Stimulated activated CD4-positive, alpha-beta T cell treated with anti-CD3 and anti-CD28 coated beads, Interleukin-12 subunit alpha, Interleukin-12 subunit beta, amount 100 ng/mL, for 48 hours (primary cell): ENCODE data around the gene APPBP2.
"Not testable (repeated sequence)": the region's sequence is repeated elsewhere in the genome, so short reads cannot be mapped to it uniquely, and the experiment has no call there.

Experiments used
- DNase-seq, 3 donors: peaks; one replicate each; pipeline ENCODE4 v3.0.0-alpha.2; 2020; ENCODE audit warnings: low read depth in 2 of 3, low spot score in 1 of 3

Gene APPBP2

DNA sequence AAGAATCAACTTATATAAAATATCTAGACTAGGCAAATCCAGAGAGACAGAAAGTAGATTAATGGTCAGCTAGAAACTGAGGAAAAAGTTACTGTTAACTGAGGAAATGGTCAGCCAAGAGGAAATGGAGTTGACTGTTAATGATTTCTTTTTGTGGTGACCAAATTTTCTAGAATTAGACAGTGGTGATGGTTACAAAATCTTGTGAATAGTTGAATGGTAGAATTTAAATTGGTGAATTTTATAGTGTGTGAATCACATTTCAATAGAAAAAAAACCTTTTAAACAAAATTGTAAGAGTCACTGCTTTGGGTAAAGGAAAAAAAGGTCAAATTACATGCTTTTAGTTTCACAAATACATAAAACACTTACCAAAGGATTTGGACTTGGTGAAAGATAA is 30.0 kb downstream of the APPBP2 start:
- no peak for DNase-seq

- DNase-seq: no peak
Measured at GRCh38 chr17:60495260-60495659, 30.8 kb downstream of the APPBP2 start.

DNA sequence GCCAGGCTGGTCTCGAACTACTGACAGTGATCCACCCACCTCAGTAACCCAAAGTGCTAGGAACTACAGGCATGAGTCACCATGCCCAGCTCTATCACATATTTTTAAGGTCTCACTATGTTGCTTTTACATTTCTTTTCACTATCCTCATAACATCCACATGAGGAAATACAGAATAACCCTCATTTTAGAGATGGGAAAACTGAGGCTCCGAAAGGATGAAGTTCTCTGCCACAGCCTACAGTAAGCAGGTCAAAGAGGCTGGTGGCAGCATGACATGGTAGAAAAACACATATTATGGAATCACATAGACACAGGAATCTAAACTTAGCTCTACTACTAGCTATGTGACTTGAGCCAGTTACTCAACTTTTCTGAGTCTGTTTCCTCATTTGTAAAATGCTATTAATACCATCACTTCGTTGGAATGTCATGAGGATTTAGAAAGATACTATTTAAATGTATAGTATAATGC is 32.2 kb downstream of the APPBP2 start:
- no peak for DNase-seq

- no peak for DNase-seq
Measured at GRCh38 chr17:60491771-60492170, 34.3 kb downstream of the APPBP2 start.

- not testable (repeated sequence) for DNase-seq
Measured at GRCh38 chr17:60490594-60490993, 35.4 kb downstream of the APPBP2 start.

GRCh38 chr17:60481604-60482003 is 44.4 kb downstream of the APPBP2 start:
- no peak for DNase-seq

GRCh38 chr17:60473788-60474187 is 52.3 kb downstream of the APPBP2 start:
- DNase-seq: no peak

DNA sequence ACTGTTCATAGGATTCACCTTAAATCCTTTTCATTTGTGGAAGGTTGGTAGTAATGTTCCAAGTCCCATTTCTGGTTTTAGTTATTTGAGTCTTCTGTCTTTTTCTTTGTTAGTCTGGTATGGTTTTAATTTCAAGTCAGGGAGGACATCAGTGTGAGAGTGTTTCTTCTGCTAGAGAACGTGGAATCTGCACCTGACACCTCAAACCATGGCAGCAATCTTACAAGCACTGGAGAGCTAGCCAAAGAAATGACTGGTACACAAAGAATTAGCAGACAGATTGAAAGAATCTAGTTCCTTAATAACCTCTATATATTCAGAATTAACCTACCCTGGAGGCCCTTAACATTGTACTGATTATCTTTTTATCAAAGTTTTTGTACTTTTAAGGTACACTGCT is 53.6 kb downstream of the APPBP2 start:
- no peak for DNase-seq

GRCh38 chr17:60471451-60471850 is 54.6 kb downstream of the APPBP2 start:
- no peak for DNase-seq

DNA sequence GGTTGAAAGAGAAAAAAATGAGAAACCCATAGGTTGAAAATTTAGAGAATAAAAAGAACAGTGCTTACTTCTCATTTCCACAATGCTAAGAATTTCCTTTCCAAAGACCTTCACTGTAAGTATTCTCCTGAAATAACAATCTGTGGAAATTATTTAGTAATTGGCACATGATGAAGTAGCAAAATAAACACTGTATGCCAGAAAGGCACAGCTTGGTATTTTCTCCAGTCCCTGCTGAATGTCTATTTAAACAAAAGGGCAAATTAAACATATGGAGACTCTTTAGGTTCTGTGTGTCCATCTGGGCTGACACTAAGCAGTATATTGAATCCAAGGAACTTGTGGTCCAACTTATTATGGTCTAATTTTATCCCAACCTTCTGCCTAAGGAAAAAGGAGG is 57.7 kb downstream of the APPBP2 start:
- no peak for DNase-seq

- no peak for DNase-seq
Measured at GRCh38 chr17:60464343-60464742, 61.7 kb downstream of the APPBP2 start.

- DNase-seq: no peak
Measured at GRCh38 chr17:60463157-60463835, 62.7 kb downstream of the APPBP2 start.

- DNase-seq: no peak
Measured at GRCh38 chr17:60461584-60461983, 64.5 kb downstream of the APPBP2 start.

DNA sequence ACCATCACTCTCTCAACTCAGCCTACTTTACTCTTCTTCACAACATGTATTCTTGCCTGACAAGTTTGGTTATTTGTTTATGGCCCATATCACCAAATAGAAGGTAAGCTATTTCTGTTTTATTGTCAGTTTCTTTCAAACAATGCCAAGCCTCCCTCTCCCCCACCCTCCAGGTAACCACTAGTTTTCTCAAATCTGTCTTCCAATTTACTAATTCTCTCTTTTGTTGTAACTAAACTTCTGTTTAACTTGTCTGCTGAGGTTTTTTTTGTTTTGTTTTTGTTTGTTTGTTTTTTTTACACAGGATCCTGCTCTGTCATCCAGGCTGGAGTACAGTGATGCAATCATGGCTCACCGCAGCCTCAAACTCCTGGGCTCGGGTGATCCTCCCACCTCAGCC is 68.9 kb downstream of the APPBP2 start:
- DNase-seq: no peak

- DNase-seq: no peak
Measured at GRCh38 chr17:60455378-60455777, 70.7 kb downstream of the APPBP2 start.

GRCh38 chr17:60451965-60452364 is 74.1 kb downstream of the APPBP2 start:
- DNase-seq: no peak

DNA sequence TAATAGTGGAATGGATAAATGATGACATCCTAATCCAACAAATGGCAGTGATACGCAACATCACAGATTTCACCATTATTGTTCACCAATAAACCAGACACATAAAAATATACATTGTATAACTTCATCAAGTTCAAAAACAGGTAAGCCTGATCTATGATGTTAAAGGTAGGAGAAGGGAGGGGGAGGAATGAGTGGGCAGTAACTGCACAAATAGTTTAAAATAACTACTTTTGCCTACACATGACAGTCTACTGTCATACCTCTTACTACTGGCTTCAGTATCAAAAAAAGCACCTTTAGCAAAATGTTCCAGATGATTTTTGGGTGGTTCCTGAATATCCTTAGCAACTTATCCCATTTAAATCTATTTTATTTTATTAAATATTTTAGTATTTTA is 75.0 kb downstream of the APPBP2 start:
- DNase-seq: no peak

DNA sequence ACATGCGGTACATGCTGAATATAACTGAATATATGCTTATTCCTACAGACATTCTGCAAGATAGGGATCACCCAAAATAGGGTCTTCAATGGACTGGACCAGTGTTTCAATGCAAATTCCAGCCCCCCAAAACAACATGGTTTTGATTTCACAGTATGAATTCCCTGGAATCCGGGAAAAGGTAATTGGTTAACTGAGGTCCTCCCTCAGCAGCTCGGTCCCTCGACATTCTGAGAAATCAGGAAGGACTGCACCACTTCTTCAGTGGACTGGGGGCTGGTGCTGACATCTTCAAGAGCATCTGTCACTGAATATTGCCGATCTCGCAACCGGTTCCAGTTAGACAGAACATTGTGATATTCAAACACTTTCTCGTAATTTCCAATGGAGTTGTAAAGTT is 78.7 kb downstream of the APPBP2 start:
- no peak for DNase-seq

- no peak for DNase-seq
Measured at GRCh38 chr17:60445144-60445543, 80.9 kb downstream of the APPBP2 start.

DNA sequence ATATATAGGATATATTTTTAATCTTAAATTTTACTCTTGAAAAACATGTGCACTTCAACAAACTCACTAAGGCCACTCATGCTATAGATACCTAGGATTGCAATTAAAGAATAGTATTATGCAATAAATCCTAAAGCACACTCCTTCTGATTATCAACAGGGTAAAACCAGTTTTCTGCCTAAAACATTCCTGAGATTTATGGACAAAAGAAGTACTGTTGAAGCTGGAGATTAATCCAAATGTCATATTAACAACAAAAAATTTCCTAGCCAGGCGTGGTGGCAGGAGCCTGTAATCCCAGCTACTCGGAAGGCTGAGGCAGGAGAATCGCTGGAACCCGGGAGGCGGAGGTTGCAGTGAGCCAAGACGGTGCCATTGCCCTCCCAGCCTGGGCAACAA is 82.3 kb downstream of the APPBP2 start:
- no peak for DNase-seq

GRCh38 chr17:60442271-60443173 is 83.5 kb downstream of the APPBP2 start:
- no peak for DNase-seq

GRCh38 chr17:60439501-60439900 is 86.5 kb downstream of the APPBP2 start:
- DNase-seq: no peak
